GM13977 (cell line): ENCODE results near the gene C11orf42.

Experiments
- DNase-seq: peaks from one replicate; pipeline ENCODE4 v3.0.0; 2012; ENCODE audit warnings: low spot score
- CTCF ChIP-seq: IDR thresholded peaks from 2 replicates; pipeline ENCODE4 v1.5.1; 2012; ENCODE audit warnings: mild to moderate bottlenecking, control low read depth; ENCODE audit not compliant: insufficient read depth; ENCODE audit errors: extremely low read depth, missing control alignments
- in situ Hi-C: fragments of 300-500 bp; cut with MboI; formaldehyde crosslinking; loops from one replicate; pipeline ENCODE4 v1.12.0; 2022; ENCODE audit warnings: low sequenced_read_pairs, low pct_unique_long_range_greater_than_20kb, mixed read lengths, inconsistent platforms; ENCODE audit not compliant: unreplicated experiment

The C11orf42 gene

GRCh38 chr11:6216501-6216900, 11.1 kb downstream of the C11orf42 start:
- TF ChIP-seq CTCF: no peak
- in situ Hi-C loops: no loop called here
- DNase-seq: no peak

GRCh38 chr11:6217722-6218121, 12.4 kb downstream of the C11orf42 start:
- in situ Hi-C loops: no loop called here
- TF ChIP-seq CTCF: no peak
- no peak for DNase-seq

GRCh38 chr11:6219359-6219758, 14.0 kb downstream of the C11orf42 start:
- TF ChIP-seq CTCF: no peak
- in situ Hi-C loops: no loop called here
- DNase-seq: no peak

- DNase-seq: no peak
- in situ Hi-C loops: no loop called here
- no peak for TF ChIP-seq CTCF
Observed at GRCh38 chr11:6223854-6224253, 18.5 kb downstream of the C11orf42 start.

- no peak for TF ChIP-seq CTCF
- DNase-seq: no peak
- in situ Hi-C loops: no loop called here
Observed at GRCh38 chr11:6224421-6224820, 19.1 kb downstream of the C11orf42 start.

- in situ Hi-C loops: no loop called here
- DNase-seq: no peak
- TF ChIP-seq CTCF: no peak
Observed at GRCh38 chr11:6225024-6225423, 19.7 kb downstream of the C11orf42 start.

- no peak for DNase-seq
- TF ChIP-seq CTCF: no peak
- in situ Hi-C loops: no loop called here
Observed at GRCh38 chr11:6225896-6226295, 20.5 kb downstream of the C11orf42 start.
